Osteocyte (in vitro differentiated cells): Measurements from ENCODE around the gene FCHO1. TPM values are rescaled to one million over a fixed set of nuclear protein-coding genes. Genes with fewer than 3 reads are reported as not detected.

Source experiments
- DNase-seq: peaks from one replicate; pipeline ENCODE4 v3.0.0; 2021; ENCODE audit warnings: mixed read lengths; ENCODE audit not compliant: unreplicated experiment; ENCODE audit errors: extremely low spot score
- H3K27ac Mint-ChIP-seq: one replicate; pipeline ENCODE4 v1.8.0; 2021; ENCODE audit warnings: mild to moderate bottlenecking, mixed read lengths; ENCODE audit not compliant: unreplicated experiment
- H3K27me3 Mint-ChIP-seq: one replicate; pipeline ENCODE4 v1.8.0; 2021; ENCODE audit warnings: mixed read lengths; ENCODE audit not compliant: unreplicated experiment
- H3K36me3 Mint-ChIP-seq: one replicate; pipeline ENCODE4 v1.8.0; 2021; ENCODE audit warnings: mixed read lengths; ENCODE audit not compliant: unreplicated experiment
- H3K4me1 Mint-ChIP-seq: one replicate; pipeline ENCODE4 v1.8.0; 2021; ENCODE audit warnings: mixed read lengths; ENCODE audit not compliant: unreplicated experiment
- H3K4me3 Mint-ChIP-seq: one replicate; pipeline ENCODE4 v1.8.0; 2021; ENCODE audit warnings: mild to moderate bottlenecking, moderate library complexity, mixed read lengths; ENCODE audit not compliant: unreplicated experiment
- H3K9me3 Mint-ChIP-seq: one replicate; pipeline ENCODE4 v1.8.0; 2021; ENCODE audit warnings: mixed read lengths; ENCODE audit not compliant: unreplicated experiment
- total RNA-seq: library from RNA; stranded (reverse); gene quantifications from 2 replicates; pipeline ENCODE4 v1.2.1, GENCODE V29; 2021
- TF ChIP-seq, protein P1 (sequence below): fragments of 200-600 bp; sonication (generic); IDR thresholded peaks from 2 replicates; pipeline ENCODE4 v1.5.0; 2021; ENCODE audit warnings: antibody characterized with exemption, mild to moderate bottlenecking, moderate library complexity

Gene FCHO1
- total RNA-seq, 1 donor from 2014 or later: 0.56 TPM

GRCh38 chr19:17764348-17764747 lies 13.1 kb downstream of the FCHO1 start:
- Mint-ChIP-seq H3K27ac (no peak overlapping the region), H3K36me3 (no peaks in the 10 kb centered on the region)

GRCh38 chr19:17765069-17765618 lies 13.9 kb downstream of the FCHO1 start:
- no peaks in the 10 kb centered on the region for H3K9me3 Mint-ChIP-seq
- H3K4me3 Mint-ChIP-seq: no peak overlapping the region
- H3K27ac Mint-ChIP-seq: no peak overlapping the region
- TF ChIP-seq, protein P1, sequence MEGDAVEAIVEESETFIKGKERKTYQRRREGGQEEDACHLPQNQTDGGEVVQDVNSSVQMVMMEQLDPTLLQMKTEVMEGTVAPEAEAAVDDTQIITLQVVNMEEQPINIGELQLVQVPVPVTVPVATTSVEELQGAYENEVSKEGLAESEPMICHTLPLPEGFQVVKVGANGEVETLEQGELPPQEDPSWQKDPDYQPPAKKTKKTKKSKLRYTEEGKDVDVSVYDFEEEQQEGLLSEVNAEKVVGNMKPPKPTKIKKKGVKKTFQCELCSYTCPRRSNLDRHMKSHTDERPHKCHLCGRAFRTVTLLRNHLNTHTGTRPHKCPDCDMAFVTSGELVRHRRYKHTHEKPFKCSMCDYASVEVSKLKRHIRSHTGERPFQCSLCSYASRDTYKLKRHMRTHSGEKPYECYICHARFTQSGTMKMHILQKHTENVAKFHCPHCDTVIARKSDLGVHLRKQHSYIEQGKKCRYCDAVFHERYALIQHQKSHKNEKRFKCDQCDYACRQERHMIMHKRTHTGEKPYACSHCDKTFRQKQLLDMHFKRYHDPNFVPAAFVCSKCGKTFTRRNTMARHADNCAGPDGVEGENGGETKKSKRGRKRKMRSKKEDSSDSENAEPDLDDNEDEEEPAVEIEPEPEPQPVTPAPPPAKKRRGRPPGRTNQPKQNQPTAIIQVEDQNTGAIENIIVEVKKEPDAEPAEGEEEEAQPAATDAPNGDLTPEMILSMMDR: no peak
- no peak for DNase-seq
- H3K36me3 Mint-ChIP-seq: no peaks in the 10 kb centered on the region
- no peaks in the 10 kb centered on the region for H3K27me3 Mint-ChIP-seq
- H3K4me1 Mint-ChIP-seq: peaks cover 13% of the 10 kb centered on the region

More at GRCh38 chr19:17764348-17764747, 13.1 kb downstream of the FCHO1 start:
- Mint-ChIP-seq H3K9me3 (no peaks in the 10 kb centered on the region), H3K4me1 (peaks cover 13% of the 10 kb centered on the region), H3K4me3 (no peak overlapping the region), H3K27me3 (no peaks in the 10 kb centered on the region)
- TF ChIP-seq, protein P1: no peak
- no peak for DNase-seq

DNA sequence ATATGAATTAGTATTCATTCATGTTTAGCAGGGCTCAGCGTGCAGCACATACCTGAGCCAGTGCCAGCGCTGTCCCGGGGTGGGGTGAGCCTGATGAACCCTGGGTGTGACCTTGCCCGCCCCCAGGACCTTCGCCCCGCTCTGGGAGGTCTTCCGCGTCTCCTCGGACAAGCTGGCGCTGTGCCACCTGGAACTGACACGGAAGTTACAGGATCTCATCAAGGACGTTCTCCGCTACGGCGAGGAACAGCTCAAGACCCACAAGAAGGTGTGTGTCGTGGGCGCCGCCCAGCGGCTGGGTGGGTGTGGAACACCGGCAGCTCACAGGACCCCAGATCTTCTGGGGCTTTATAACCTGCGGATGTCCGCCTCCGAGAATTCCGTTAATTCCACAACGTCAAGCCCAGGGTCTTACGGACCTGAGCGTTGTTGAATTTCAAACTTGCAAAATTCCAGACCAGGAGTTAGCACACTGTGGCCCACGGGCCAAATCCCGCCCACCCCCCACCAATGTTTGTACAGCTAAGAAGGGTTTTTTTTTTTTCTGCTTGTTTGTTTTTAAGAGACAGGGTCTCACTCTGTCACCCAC lies 15.4 kb downstream of the FCHO1 start:
- TF ChIP-seq, protein P1: peak; percentile 87
- H3K9me3 Mint-ChIP-seq: no peaks in the 10 kb centered on the region
- no peak overlapping the region for H3K27ac Mint-ChIP-seq
- H3K4me3 Mint-ChIP-seq: peak overlapping the region; percentile 63
- peak; percentile 91 for DNase-seq
- no peaks in the 10 kb centered on the region for H3K27me3 Mint-ChIP-seq
- peaks cover 13% of the 10 kb centered on the region for H3K4me1 Mint-ChIP-seq
- H3K36me3 Mint-ChIP-seq: no peaks in the 10 kb centered on the region

GRCh38 chr19:17767559-17767958 lies 16.3 kb downstream of the FCHO1 start:
- peaks cover 13% of the 10 kb centered on the region for H3K4me1 Mint-ChIP-seq
- no peak for DNase-seq
- no peaks in the 10 kb centered on the region for H3K36me3 Mint-ChIP-seq
- TF ChIP-seq, protein P1: no peak
- no peak overlapping the region for H3K27ac Mint-ChIP-seq
- H3K27me3 Mint-ChIP-seq: no peaks in the 10 kb centered on the region
- no peaks in the 10 kb centered on the region for H3K9me3 Mint-ChIP-seq
- H3K4me3 Mint-ChIP-seq: no peak overlapping the region

- Mint-ChIP-seq H3K9me3 (no peaks in the 10 kb centered on the region), H3K27ac (no peak overlapping the region), H3K27me3 (no peaks in the 10 kb centered on the region), H3K4me1 (peaks cover 9% of the 10 kb centered on the region), H3K4me3 (no peak overlapping the region), H3K36me3 (no peaks in the 10 kb centered on the region)
- DNase-seq: no peak
- TF ChIP-seq, protein P1: no peak
Observed at GRCh38 chr19:17770613-17771012, 19.3 kb downstream of the FCHO1 start.
